Measurements from ENCODE around the gene UQCC2. TPM values are rescaled to one million over a fixed set of nuclear protein-coding genes. Genes with fewer than 3 reads are reported as not detected.

Gene UQCC2
- total RNA-seq, 1 donor from 2014 or later = 68.9 TPM

DNA sequence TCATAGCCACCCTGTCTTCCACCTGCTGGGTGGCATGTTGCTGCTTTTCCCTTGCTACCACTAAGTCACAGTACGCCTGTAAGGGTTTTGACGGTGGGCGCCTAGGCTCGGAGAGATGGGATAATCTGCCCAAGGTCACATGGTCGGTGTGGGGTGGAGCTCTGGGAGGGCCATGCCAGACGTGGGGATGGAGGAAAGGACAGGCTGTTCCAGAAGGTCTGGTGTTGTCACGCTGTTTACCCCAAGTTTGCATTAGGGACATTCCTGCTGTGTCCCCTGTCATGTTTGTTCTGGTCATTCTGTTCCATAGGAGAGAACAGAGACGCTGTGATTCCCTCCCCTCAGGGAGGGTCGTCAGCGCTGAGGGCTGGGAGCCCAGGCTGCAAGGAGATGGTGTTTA lies 19.1 kb upstream of the UQCC2 start:
- H3K4me1 Mint-ChIP-seq (ENCODE audit: unreplicated experiment) = peaks cover 2% of the 10 kb centered on the region
- H3K36me3 Mint-ChIP-seq (ENCODE audit: unreplicated experiment) = no peaks in the 10 kb centered on the region
- H3K27ac Mint-ChIP-seq (ENCODE audit: unreplicated experiment) = no peak overlapping the region
- no peak for DNase-seq (ENCODE audit: extremely low spot score, unreplicated experiment)
- no peaks in the 10 kb centered on the region for H3K27me3 Mint-ChIP-seq (ENCODE audit: unreplicated experiment)
- no peak overlapping the region for H3K4me3 Mint-ChIP-seq (ENCODE audit: unreplicated experiment)
- TF ChIP-seq CTCF (IDR thresholded peaks at IDR 0.05) = no peak
- no peaks in the 10 kb centered on the region for H3K9me3 Mint-ChIP-seq (ENCODE audit: unreplicated experiment)

DNA sequence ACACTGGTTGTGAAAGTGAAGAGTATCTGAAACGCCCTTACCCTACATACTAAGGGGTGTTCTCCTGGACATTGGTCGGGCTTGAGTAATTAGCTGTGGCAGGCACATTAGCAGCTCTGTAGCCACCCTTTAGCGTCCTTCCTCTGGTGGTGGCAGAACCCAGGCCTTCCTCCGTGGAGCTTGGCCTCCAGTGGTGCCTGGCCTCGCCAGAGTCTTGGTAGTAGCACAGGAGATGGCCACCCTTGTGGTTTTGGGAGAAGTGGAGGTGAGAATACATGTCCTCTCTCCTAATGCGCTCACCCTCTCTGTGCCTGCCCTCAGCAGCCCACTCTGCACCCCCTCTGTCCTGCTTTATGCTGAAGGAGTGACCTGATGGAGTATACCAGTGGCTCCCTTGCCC lies 17.6 kb upstream of the UQCC2 start:
- no peak for DNase-seq (ENCODE audit: extremely low spot score, unreplicated experiment)
- no peak overlapping the region for H3K4me3 Mint-ChIP-seq (ENCODE audit: unreplicated experiment)
- peaks cover under 1% of the 10 kb centered on the region for H3K4me1 Mint-ChIP-seq (ENCODE audit: unreplicated experiment)
- no peaks in the 10 kb centered on the region for H3K9me3 Mint-ChIP-seq (ENCODE audit: unreplicated experiment)
- no peak overlapping the region for H3K27ac Mint-ChIP-seq (ENCODE audit: unreplicated experiment)
- H3K27me3 Mint-ChIP-seq (ENCODE audit: unreplicated experiment) = no peaks in the 10 kb centered on the region
- no peaks in the 10 kb centered on the region for H3K36me3 Mint-ChIP-seq (ENCODE audit: unreplicated experiment)
- no peak for TF ChIP-seq CTCF (IDR thresholded peaks at IDR 0.05)

- H3K4me3 Mint-ChIP-seq (ENCODE audit: unreplicated experiment) = no peak overlapping the region
- TF ChIP-seq CTCF (IDR thresholded peaks at IDR 0.05) = no peak
- no peaks in the 10 kb centered on the region for H3K36me3 Mint-ChIP-seq (ENCODE audit: unreplicated experiment)
- H3K9me3 Mint-ChIP-seq (ENCODE audit: unreplicated experiment) = no peaks in the 10 kb centered on the region
- no peaks in the 10 kb centered on the region for H3K27me3 Mint-ChIP-seq (ENCODE audit: unreplicated experiment)
- no peak for DNase-seq (ENCODE audit: extremely low spot score, unreplicated experiment)
- H3K4me1 Mint-ChIP-seq (ENCODE audit: unreplicated experiment) = no peaks in the 10 kb centered on the region
- no peak overlapping the region for H3K27ac Mint-ChIP-seq (ENCODE audit: unreplicated experiment)
Observed at GRCh38 chr6:33728438-33728837, 16.9 kb upstream of the UQCC2 start.

GRCh38 chr6:33727932-33728331 lies 16.4 kb upstream of the UQCC2 start:
- no peaks in the 10 kb centered on the region for H3K27me3 Mint-ChIP-seq (ENCODE audit: unreplicated experiment)
- no peaks in the 10 kb centered on the region for H3K4me1 Mint-ChIP-seq (ENCODE audit: unreplicated experiment)
- DNase-seq (ENCODE audit: extremely low spot score, unreplicated experiment) = no peak
- peaks cover 2% of the 10 kb centered on the region for H3K36me3 Mint-ChIP-seq (ENCODE audit: unreplicated experiment)
- H3K27ac Mint-ChIP-seq (ENCODE audit: unreplicated experiment) = no peak overlapping the region
- no peak overlapping the region for H3K4me3 Mint-ChIP-seq (ENCODE audit: unreplicated experiment)
- no peak for TF ChIP-seq CTCF (IDR thresholded peaks at IDR 0.05)
- H3K9me3 Mint-ChIP-seq (ENCODE audit: unreplicated experiment) = no peaks in the 10 kb centered on the region

DNA sequence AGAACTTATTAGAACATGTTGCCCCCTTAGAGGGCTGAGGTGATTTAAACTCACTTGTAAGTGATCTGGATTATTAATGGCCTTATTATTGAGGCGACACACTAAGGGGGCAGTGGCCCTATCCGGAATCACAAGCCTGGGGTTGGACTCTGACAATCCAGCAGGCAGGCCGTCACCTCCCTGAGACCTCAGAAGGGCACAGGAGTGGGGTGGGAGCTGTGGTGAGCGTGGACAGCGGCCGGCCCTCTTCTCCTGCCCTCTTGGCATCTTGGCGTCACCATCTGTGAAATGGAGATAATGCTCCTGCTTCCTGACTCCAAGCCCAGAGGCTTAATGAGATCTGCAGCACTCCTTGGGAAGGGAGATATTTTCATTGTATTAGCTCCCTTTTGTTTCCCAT lies 15.6 kb upstream of the UQCC2 start:
- DNase-seq (ENCODE audit: extremely low spot score, unreplicated experiment) = no peak
- no peak for TF ChIP-seq CTCF (IDR thresholded peaks at IDR 0.05)
- Mint-ChIP-seq H3K27ac (ENCODE audit: unreplicated experiment) (no peak overlapping the region), H3K4me1 (ENCODE audit: unreplicated experiment) (no peaks in the 10 kb centered on the region), H3K4me3 (ENCODE audit: unreplicated experiment) (no peak overlapping the region), H3K36me3 (ENCODE audit: unreplicated experiment) (peaks cover 5% of the 10 kb centered on the region), H3K27me3 (ENCODE audit: unreplicated experiment) (no peaks in the 10 kb centered on the region), H3K9me3 (ENCODE audit: unreplicated experiment) (no peaks in the 10 kb centered on the region)
